ENCODE data around the gene SYNJ1.
A peak's percentile ranks its signal among the peaks of the same experiment; 100 is the strongest.
"Not testable (repeated sequence)": the region's sequence is repeated elsewhere in the genome, so short reads cannot be mapped to it uniquely, and the experiment has no call there.

The SYNJ1 gene

GRCh38 chr21:32626621-32627196, 101.1 kb downstream of the SYNJ1 start:
- no peak overlapping the region for H3K4me3 ChIP-seq (replicated peaks; ENCODE audit: low read depth, low read length)
- H3K36me3 ChIP-seq (ENCODE audit: control insufficient read depth, insufficient read depth, low read length) = peaks cover 5% of the 10 kb centered on the region
- TF ChIP-seq CTCF (IDR thresholded peaks at IDR 0.05; ENCODE audit: insufficient read depth, low read length, poor library complexity, severe bottlenecking) = no peak
- DNase-seq (ENCODE audit: extremely low read depth, insufficient read length) = no peak
- H3K27me3 ChIP-seq (replicated peaks; ENCODE audit: control insufficient read depth, insufficient read depth, low read length) = no peaks in the 10 kb centered on the region

DNA sequence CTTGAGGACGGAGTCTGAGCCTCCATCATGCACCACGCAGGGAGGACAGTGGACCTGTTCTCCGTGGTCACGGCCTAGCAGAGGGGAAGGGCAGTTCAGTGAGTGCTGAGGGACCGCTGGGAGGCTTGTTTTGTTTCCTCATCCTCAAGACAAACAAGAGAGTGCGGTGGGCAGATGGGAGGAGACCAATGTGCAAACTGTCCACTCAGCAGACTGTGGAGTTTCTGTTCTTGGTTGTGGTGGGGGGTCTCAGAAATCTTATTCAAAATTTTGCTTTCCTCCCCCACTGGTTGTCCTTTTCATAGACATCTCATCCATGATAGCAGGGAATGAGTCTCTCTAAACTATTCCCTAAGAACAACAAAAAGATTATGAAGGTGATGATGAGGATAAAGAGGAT, 109.6 kb downstream of the SYNJ1 start:
- not testable (repeated sequence) for H3K27me3 ChIP-seq (replicated peaks; ENCODE audit: control insufficient read depth, insufficient read depth, low read length); H3K4me3 ChIP-seq (replicated peaks; ENCODE audit: low read depth, low read length); H3K36me3 ChIP-seq (ENCODE audit: control insufficient read depth, insufficient read depth, low read length); DNase-seq (ENCODE audit: extremely low read depth, insufficient read length)

DNA sequence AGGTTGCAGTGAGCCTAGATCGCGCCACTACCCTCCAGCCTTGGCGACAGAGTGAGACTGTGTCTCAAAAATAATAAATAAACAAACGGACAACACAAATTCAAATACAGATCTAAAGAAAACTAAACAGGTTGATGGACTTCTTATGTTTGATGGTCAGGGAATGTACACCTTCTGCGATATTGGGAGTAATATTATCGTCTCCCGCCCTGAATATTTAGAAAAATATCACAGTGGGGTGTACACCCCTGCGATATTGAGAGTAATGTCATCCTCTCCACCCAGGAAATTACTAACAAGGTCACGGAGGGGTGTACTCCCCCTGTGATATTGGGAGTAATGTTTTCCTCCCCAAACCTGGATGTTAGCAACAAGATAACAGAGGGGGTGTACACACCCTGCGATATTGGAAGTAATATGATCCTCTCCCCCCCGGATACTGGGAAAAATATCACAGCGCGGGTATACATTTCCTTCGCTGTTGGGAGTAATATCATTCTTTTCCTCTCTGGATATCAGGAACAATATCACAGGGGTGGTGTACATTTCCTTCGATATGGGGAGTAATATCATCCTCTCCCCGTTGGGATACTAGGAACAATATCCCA, 114.3 kb downstream of the SYNJ1 start:
- Histone ChIP-seq H3K4me3 (replicated peaks; ENCODE audit: low read depth, low read length) (peak overlapping the region; percentile 96), H3K36me3 (ENCODE audit: control insufficient read depth, insufficient read depth, low read length) (no peaks in the 10 kb centered on the region), H3K27me3 (replicated peaks; ENCODE audit: control insufficient read depth, insufficient read depth, low read length) (no peaks in the 10 kb centered on the region)
- no peak for TF ChIP-seq CTCF (IDR thresholded peaks at IDR 0.05; ENCODE audit: insufficient read depth, low read length, poor library complexity, severe bottlenecking)
- no peak for DNase-seq (ENCODE audit: extremely low read depth, insufficient read length)

DNA sequence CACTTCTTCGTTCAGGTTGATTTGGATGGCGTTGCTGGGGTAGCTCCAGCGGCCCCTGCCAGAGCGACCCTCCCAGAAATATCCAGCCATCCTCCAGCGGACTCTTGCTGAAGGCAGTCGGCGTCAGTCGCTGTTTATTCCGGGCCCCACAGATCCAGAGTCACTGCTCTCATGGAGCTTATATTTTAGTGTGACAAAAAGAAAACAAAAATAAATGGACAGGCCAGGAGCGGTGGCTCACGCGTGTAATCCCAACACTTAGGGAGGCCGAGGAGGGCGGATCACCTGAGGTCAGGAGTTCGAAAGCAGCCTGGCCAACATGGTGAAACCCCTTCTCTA, 114.8 kb downstream of the SYNJ1 start:
- DNase-seq (ENCODE audit: extremely low read depth, insufficient read length) = no peak
- no peaks in the 10 kb centered on the region for H3K27me3 ChIP-seq (replicated peaks; ENCODE audit: control insufficient read depth, insufficient read depth, low read length)
- H3K36me3 ChIP-seq (ENCODE audit: control insufficient read depth, insufficient read depth, low read length) = no peaks in the 10 kb centered on the region
- TF ChIP-seq CTCF (IDR thresholded peaks at IDR 0.05; ENCODE audit: insufficient read depth, low read length, poor library complexity, severe bottlenecking) = no peak
- H3K4me3 ChIP-seq (replicated peaks; ENCODE audit: low read depth, low read length) = peak overlapping the region; percentile 96

DNA sequence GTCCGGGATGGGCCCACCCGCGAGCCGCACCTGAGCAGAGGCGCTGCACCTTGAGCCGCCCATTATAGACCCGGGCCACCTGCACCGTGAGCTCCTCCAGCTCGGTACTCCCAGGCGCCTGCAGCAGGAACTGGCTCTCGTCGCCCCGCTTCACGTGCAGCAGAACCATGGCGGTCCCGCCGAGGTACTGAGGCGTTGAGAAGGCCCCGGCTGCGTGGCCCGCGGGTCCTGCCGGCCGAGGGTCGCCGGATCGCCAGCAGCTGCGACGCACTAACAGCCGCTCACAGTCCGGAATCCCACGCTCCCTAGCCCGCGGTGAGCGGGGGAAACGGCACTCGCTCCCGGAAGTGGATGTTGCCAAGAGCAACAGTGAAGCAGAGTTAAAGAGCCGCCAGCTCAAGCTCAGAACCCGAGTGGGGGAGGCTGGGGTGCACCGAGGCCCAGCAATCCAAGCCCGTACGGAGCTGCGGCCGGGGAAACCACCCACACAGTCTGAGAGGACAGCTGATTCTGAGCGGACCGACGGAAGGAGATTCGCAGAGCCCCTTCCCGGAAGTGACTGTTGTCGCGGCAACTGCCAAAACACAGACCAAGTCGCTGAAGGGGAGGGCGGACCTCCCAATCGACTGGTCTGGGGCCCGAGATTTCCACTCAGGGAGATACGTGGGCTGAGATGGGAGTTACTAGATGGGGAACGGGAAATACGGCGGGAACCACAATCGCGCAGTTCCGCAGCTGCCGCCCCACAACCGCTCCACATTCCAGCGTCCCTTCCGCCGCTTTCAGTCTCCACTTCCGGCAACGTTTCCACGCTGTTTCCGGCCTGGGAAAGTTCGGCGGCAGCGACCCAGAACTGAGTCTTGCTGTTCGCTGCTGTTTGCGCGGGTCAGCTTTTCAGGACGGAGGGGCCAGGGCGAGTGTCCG, 115.5 kb downstream of the SYNJ1 start, which contains the start of gene CFAP298:
Gene CFAP298, minus strand, starts transcription at position 303 of the 924 bp plus-strand sequence. Its CDS starts 134 bp downstream, at position 169.
- Histone ChIP-seq H3K4me3 (replicated peaks; ENCODE audit: low read depth, low read length) (peak within 1 kb of the TSS; percentile 96), H3K36me3 (ENCODE audit: control insufficient read depth, insufficient read depth, low read length) (no peaks in the 10 kb centered on the region), H3K27me3 (replicated peaks; ENCODE audit: control insufficient read depth, insufficient read depth, low read length) (no peaks in the 10 kb centered on the region)
- no peak for TF ChIP-seq CTCF (IDR thresholded peaks at IDR 0.05; ENCODE audit: insufficient read depth, low read length, poor library complexity, severe bottlenecking)
- DNase-seq (ENCODE audit: extremely low read depth, insufficient read length) = peak; percentile 91

DNA sequence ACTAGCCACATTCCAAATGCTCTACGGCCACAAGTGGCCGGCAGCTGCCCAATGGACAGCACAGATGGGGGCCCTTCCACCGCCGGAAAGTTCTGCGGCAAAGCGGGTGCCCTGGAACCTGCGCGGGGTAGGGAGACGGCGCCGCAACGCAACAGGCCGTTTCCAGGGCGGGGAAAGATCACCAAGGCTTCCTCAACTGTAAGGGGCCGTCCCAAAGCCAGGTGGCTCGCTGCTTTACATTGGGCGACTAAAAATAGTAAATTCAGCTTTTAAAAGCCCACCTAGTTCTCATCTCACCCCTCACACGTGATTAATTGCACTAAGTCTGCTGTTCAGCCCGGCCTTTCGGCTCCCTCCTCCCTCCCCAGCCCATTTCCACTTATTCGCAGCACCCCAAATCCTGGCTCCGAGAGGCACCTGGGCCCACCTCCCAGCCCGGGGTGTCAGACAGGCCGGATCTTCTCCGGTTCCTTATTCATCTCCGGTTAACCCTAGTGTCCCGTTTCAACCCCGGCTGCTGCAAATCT, 116.3 kb downstream of the SYNJ1 start:
- no peaks in the 10 kb centered on the region; the same call in 1 of the 2 replicates for H3K36me3 ChIP-seq (ENCODE audit: control insufficient read depth, insufficient read depth, low read length)
- TF ChIP-seq CTCF (IDR thresholded peaks at IDR 0.05; ENCODE audit: insufficient read depth, low read length, poor library complexity, severe bottlenecking) = no peak
- H3K4me3 ChIP-seq (replicated peaks; ENCODE audit: low read depth, low read length) = peak overlapping the region; percentile 96
- no peak for DNase-seq (ENCODE audit: extremely low read depth, insufficient read length)
- H3K27me3 ChIP-seq (replicated peaks; ENCODE audit: control insufficient read depth, insufficient read depth, low read length) = no peaks in the 10 kb centered on the region

GRCh38 chr21:32610940-32611339, 116.9 kb downstream of the SYNJ1 start:
- not testable (repeated sequence) for H3K36me3 ChIP-seq (ENCODE audit: control insufficient read depth, insufficient read depth, low read length); H3K27me3 ChIP-seq (replicated peaks; ENCODE audit: control insufficient read depth, insufficient read depth, low read length); DNase-seq (ENCODE audit: extremely low read depth, insufficient read length)
- peak overlapping the region; percentile 44 for H3K4me3 ChIP-seq (replicated peaks; ENCODE audit: low read depth, low read length)
